D721Med (cell line): ENCODE measurements around the gene UBA52.

Source experiments
- DNase-seq: peaks from one replicate; pipeline ENCODE4 v3.0.0; 2011; ENCODE audit warnings: low spot score; ENCODE audit not compliant: insufficient read length
- FAIRE-seq: peaks from 2 replicates; lab custom pipeline; 2011; peaks lifted over from hg19 to GRCh38; lab: Jason Lieb, UNC
- TF ChIP-seq, protein P1 (sequence below): IDR thresholded peaks from 2 replicates; pipeline ENCODE4 v1.5.1; 2012; ENCODE audit warnings: mild to moderate bottlenecking, control low read depth; ENCODE audit not compliant: insufficient read depth; ENCODE audit errors: missing control alignments

The UBA52 gene

DNA sequence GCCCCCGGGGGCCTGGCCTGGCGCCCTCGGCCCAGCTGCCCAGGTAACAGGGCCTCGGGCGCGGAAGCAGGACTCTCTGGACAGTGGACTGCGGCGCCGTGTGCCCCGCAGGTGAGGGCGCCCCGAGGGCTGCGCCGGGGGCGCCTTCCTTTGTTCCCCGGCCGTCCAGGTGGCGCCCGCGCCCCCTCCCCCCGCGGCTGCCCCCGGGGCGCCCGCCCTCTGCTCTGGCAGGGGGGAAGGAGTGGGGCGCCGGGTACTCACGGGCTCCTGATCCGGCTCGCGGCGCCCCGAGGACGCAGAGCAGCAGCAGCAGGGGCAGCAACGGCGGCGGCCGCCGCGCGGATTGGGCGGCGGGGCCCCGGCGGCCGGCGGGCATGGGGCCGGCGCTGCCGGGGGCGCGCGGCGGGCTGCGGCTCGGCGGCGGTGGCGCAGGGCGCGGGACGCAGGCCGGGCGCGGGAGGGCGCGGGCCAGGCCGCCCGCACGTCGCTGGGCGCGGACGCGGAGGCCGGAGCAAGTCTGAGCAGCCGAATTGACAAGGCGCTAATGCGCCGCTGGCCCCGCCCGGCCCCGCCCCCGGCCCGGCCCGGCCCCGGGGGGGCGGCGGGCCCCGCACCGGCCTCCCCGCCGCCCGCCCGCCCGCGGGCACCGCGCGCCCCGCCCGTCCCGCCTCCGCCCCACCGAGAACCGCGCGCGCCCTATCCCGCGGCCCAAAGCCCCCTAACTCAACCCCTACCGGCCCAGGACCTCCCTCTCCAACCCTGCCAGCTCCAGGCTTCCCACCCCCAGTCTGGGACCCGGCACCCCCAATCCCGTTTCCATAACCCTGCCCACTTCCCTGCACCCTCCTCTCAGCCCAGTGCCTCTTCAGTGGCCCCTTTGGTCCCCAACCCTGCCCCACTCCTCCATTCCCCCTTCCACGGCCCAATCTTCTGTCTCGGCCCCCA is 34.9 kb downstream of the UBA52 start, which contains the start of gene CRLF1:
CRLF1 (minus strand) TSS at position 519 of the 945 bp plus-strand sequence; CDS start at position 376, 143 bp downstream.
- FAIRE-seq (no peak), DNase-seq (peak; percentile 45)
- TF ChIP-seq, protein P1, sequence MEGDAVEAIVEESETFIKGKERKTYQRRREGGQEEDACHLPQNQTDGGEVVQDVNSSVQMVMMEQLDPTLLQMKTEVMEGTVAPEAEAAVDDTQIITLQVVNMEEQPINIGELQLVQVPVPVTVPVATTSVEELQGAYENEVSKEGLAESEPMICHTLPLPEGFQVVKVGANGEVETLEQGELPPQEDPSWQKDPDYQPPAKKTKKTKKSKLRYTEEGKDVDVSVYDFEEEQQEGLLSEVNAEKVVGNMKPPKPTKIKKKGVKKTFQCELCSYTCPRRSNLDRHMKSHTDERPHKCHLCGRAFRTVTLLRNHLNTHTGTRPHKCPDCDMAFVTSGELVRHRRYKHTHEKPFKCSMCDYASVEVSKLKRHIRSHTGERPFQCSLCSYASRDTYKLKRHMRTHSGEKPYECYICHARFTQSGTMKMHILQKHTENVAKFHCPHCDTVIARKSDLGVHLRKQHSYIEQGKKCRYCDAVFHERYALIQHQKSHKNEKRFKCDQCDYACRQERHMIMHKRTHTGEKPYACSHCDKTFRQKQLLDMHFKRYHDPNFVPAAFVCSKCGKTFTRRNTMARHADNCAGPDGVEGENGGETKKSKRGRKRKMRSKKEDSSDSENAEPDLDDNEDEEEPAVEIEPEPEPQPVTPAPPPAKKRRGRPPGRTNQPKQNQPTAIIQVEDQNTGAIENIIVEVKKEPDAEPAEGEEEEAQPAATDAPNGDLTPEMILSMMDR = no peak

GRCh38 chr19:18607226-18608101 is 35.8 kb downstream of the UBA52 start:
- FAIRE-seq (no peak), DNase-seq (peak; percentile 57)
- TF ChIP-seq, protein P1 = no peak

GRCh38 chr19:18608102-18608804 is 36.6 kb downstream of the UBA52 start:
- TF ChIP-seq, protein P1 = no peak
- no peak for FAIRE-seq
- no peak for DNase-seq

DNA sequence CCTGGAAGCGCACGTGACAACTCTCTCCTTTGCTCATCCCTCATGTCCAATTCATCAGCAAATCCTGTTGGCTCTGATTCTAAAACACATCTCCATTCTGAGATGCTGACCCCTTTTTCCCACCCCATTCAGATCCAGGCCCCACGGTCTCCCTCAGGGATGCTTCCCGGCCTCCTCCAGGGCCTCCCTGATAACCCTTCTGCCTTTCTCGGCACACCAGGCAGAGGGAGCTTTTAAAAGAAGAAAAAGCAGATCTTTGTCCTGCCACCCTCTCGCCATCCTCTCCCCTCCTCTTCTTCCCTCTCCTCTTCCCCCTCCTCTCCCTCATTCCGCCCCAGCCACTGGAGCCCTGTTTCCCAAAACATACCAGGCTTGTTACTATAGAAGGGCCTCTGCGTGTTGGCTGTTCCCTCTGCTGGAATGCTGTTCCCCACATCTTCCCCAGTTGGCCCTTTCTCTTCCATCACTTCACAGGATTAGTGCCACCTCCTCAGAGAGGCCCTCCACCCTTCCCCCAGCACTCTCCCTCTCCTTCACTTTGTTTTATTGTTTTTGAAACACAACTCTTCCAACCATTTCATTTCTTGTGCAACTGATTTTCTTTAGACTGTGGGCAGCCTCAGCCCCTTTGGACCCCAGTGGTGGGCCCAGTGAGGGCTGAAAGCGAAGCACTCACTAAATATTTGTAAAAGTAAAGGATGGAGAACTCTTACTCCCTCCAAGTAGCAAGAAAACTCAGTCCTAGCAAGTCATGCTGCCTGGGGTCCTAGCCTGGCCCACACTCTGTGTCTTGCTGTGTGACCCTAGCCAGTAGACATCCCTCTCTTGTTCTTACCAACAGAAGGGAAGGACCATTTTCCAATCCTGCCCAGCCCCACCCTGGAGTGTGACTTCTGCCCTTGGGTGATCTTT is 37.4 kb downstream of the UBA52 start:
- TF ChIP-seq, protein P1 = no peak
- DNase-seq (no peak), FAIRE-seq (no peak)

DNA sequence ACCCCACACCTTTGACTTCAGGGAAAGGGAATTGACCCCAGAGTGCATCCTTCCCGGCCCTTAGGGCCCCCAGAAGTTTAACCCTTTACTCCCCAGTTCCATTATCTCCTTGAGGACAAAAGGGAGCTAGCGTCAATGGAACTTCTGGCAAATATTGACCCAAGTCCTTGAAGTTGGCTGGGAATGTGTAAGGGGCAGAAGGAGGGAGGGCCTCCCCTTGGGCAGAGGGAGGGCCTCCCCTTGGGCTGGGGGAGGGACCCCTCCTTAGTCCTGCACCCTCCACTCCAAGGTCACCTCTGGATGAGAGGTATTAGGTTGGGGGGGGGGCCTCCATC is 38.0 kb downstream of the UBA52 start:
- TF ChIP-seq, protein P1 = no peak
- no peak for DNase-seq
- no peak for FAIRE-seq

DNA sequence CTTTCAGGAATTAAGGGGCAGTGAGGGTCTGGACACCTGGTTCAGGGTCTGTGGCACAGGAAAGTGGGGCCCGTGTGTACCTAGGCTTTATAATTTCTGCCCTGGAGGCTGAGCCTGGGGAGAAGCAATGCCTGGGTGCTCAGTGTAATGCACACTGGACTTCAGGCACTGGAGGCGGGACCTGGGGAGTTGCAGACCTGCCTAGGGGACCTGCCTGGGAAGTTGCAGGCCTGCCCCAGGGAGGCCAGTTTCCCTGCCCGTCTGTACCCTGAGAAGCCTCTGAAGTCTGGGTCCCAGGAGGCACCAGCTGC is 38.5 kb downstream of the UBA52 start:
- DNase-seq (no peak), FAIRE-seq (no peak)
- TF ChIP-seq, protein P1 = no peak
